ENCODE measurements around the gene SYDE2. TPM values are rescaled to one million over a fixed set of nuclear protein-coding genes. Genes with fewer than 3 reads are reported as not detected.
A peak's percentile ranks its signal among the peaks of the same experiment; 100 is the strongest.

SYDE2 gene
- total RNA-seq, 2 donors from 2014 or later, result 12.2 to 17.5 TPM

DNA sequence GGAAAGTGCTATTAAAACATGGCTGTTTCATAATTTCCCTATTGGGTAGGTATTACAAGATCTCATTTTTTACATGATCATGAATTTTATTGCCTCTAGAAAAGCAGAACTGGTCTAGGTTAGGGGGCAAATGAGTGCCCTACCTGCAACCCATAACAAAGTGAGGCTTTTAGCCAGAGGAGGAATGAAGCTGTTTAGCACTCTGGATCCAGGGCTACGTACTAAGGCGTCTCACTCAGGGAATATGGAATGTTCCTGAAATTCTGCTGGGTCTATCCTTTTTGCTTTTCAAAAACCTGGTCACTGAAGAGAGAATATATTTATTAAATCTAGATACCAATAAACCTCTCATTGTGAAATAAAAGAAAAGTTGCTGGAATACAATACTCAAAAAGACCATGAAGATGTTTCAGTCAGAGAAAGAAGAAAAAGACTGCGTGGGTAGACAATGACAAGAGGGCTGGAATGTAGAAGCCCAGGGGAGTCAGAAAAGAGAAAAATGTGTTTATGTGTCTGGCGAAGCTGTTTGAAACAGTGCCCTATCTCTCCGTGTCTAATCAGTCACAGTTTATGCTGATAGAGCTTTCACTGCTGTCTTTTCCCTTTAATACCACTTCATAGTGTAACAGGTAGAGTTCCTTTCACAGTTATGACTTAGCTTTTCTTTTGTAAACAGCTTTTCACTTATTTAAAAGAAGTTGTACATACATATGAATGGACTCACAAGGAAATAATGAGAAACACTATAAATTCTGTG, 25.0 kb upstream of the SYDE2 start:
- ATAC-seq, result peak; percentile 25
- intact Hi-C loops (cut with DNase I), result no loop called here
- H3K4me1 ChIP-seq, result peaks cover 58% of the 10 kb centered on the region
- no peaks in the 10 kb centered on the region for H3K36me3 ChIP-seq (replicated peaks in 1 of 2; ENCODE audit: insufficient read depth in 1 of 2, low read depth in 2 of 2)
- no peaks in the 10 kb centered on the region for H3K27me3 ChIP-seq
- H3K9me3 ChIP-seq, result no peaks in the 10 kb centered on the region
- H3K27ac ChIP-seq, result peak overlapping the region; percentile 78 to 86 (median 84)
- 23 to 32% methylated on average over 5 of the region's 5 CpGs for WGBS, 2 donors
- DNase-seq, result no peak
- H3K4me3 ChIP-seq, result no peak overlapping the region
- TF ChIP-seq, protein P1, sequence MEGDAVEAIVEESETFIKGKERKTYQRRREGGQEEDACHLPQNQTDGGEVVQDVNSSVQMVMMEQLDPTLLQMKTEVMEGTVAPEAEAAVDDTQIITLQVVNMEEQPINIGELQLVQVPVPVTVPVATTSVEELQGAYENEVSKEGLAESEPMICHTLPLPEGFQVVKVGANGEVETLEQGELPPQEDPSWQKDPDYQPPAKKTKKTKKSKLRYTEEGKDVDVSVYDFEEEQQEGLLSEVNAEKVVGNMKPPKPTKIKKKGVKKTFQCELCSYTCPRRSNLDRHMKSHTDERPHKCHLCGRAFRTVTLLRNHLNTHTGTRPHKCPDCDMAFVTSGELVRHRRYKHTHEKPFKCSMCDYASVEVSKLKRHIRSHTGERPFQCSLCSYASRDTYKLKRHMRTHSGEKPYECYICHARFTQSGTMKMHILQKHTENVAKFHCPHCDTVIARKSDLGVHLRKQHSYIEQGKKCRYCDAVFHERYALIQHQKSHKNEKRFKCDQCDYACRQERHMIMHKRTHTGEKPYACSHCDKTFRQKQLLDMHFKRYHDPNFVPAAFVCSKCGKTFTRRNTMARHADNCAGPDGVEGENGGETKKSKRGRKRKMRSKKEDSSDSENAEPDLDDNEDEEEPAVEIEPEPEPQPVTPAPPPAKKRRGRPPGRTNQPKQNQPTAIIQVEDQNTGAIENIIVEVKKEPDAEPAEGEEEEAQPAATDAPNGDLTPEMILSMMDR (IDR thresholded peaks at IDR 0.05), result no peak
- no peak for TF ChIP-seq POLR2A (IDR thresholded peaks at IDR 0.05)

DNA sequence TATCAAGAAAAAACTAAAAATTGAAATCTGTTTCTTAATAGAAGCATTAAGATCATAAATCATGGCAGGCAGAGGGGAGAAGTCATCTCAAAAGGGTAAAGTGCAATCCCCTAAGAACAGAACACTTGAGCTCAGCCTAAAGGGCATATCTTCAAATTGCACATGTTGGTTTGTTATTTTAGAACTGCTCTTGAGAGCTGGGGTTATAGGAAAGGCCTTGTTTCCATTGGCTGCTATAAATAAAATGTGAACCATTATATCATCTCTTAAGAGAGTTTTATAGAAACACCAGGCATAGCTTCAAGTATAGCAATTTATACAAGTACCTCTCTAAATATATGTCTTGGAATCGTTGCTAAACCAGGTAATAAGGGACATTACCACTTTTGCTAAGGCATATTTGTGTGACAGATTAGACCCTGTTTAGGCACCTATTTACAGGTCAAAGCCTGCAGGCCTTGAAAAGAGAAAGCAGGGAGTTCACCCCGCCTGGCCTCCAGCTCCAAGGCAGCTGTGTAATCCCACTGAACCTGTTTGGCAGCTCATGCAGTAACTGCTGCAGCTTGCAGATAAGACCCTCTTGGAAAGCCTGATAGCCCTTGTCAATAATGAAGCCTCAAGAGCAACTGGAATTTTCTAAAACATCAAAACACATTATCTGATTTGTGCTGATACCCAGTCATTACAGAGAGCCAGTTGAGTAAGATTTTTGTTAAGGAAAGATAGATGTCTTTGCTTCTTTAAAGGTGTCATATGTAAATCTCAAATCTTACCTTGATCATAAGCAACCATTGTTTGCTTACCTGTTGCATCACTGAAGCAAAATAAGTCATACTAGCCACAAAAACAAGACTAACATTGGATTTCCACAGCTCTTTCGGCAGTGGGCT, 24.2 kb upstream of the SYDE2 start:
- DNase-seq, result peak; percentile 83 to 92 (median 89)
- H3K27me3 ChIP-seq, result no peaks in the 10 kb centered on the region
- peak overlapping the region; percentile 78 to 86 (median 84) for H3K27ac ChIP-seq
- H3K9me3 ChIP-seq, result no peaks in the 10 kb centered on the region
- H3K36me3 ChIP-seq (replicated peaks in 1 of 2; ENCODE audit: insufficient read depth in 1 of 2, low read depth in 2 of 2), result no peaks in the 10 kb centered on the region
- H3K4me1 ChIP-seq, result peaks cover 58% of the 10 kb centered on the region
- no peak for TF ChIP-seq POLR2A (IDR thresholded peaks at IDR 0.05)
- TF ChIP-seq, protein P1 (IDR thresholded peaks at IDR 0.05), result no peak
- peak; percentile 92 for ATAC-seq
- H3K4me3 ChIP-seq, result no peak overlapping the region
- intact Hi-C loops (cut with DNase I), result no loop called here
- WGBS, 2 donors, result 9 to 21% methylated on average over 3 of the region's 3 CpGs

DNA sequence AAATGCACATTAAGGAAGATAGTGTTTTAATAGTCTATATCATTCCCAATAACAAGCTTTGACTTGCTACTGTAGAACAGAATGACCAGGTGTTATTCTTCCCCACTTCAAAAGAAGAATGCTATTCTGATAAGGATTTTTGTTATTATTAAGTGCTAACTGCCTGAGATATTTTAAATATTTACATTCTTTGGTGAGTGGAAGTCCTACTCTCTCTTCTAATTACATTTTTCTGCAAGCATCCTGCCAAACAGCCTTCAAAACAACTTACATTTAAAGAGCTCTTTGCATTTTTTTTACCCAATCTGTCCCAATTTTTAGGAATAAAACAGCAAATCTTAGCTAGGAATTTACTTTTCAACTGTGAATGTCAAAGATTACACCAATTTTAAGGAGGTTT, 23.5 kb upstream of the SYDE2 start:
- H3K27ac ChIP-seq, result peak overlapping the region in 3 of 4 donors; percentile 83 to 86 (median 85)
- H3K27me3 ChIP-seq, result no peaks in the 10 kb centered on the region
- ATAC-seq, result no peak
- no peak overlapping the region for H3K4me3 ChIP-seq
- peaks cover 52% of the 10 kb centered on the region for H3K4me1 ChIP-seq
- intact Hi-C loops (cut with DNase I), result no loop called here
- no peaks in the 10 kb centered on the region for H3K36me3 ChIP-seq (replicated peaks in 1 of 2; ENCODE audit: insufficient read depth in 1 of 2, low read depth in 2 of 2)
- no peak for TF ChIP-seq POLR2A (IDR thresholded peaks at IDR 0.05)
- TF ChIP-seq, protein P1 (IDR thresholded peaks at IDR 0.05), result no peak
- H3K9me3 ChIP-seq, result no peaks in the 10 kb centered on the region
- DNase-seq, result no peak

DNA sequence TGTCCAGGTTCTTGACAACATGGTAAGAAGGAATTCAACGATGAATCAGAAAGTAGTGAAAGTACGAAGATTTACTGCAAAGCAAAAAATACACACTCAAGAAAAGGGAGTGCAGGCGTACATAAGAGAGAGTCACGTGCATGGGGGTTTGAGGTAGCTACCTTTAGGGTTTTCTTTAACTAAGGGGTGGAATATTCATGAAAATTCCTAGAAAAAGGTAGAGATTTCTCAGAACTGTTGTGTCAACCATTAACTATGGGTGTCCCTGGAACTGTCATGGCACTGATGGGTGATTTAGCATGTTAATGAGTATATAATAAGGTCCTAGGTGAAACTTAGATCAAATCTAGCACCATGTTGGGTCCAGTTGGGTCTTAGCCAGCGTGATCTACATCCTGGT, 22.5 kb upstream of the SYDE2 start:
- Histone ChIP-seq H3K27ac (peak overlapping the region in 3 of 4 donors; percentile 83 to 86 (median 85)), H3K9me3 (no peaks in the 10 kb centered on the region), H3K36me3 (replicated peaks in 1 of 2; ENCODE audit: insufficient read depth in 1 of 2, low read depth in 2 of 2) (no peaks in the 10 kb centered on the region), H3K4me1 (peaks cover 45% of the 10 kb centered on the region), H3K27me3 (no peaks in the 10 kb centered on the region), H3K4me3 (no peak overlapping the region)
- TF ChIP-seq POLR2A (IDR thresholded peaks at IDR 0.05), result no peak
- TF ChIP-seq, protein P1 (IDR thresholded peaks at IDR 0.05), result no peak
- 49 to 64% methylated on average over 5 of the region's 5 CpGs for WGBS, 2 donors
- no peak for DNase-seq
- ATAC-seq, result no peak
- intact Hi-C loops (cut with DNase I), result no loop called here
